ENCODE measurements around the gene SLC9A7.

GRCh38 chrX:46645614-46646013, 113.3 kb downstream of the SLC9A7 start:
- TF ChIP-seq ATF3 (IDR thresholded peaks at IDR 0.05) (no peak), CTCF (IDR thresholded peaks at IDR 0.05; ENCODE audit: low read depth, low read length, missing input control) (no peak), YY1 (IDR thresholded peaks at IDR 0.05) (no peak), REST (IDR thresholded peaks at IDR 0.05) (no peak), TAF1 (conservative IDR thresholded peaks at IDR 0.05) (no peak), EGR1 (IDR thresholded peaks at IDR 0.05; ENCODE audit: low read depth in 2 of 2) (no peak), RAD21 (IDR thresholded peaks at IDR 0.05) (no peak), GABPA (IDR thresholded peaks at IDR 0.05 in 1 of 2, conservative IDR thresholded peaks at IDR 0.05 in 1 of 2) (no peak)
